ENCODE results near the gene GPC5.

- TF ChIP-seq CTCF (IDR thresholded peaks at IDR 0.05; ENCODE audit: low read length) (no peak), EZH2 (IDR thresholded peaks at IDR 0.05; ENCODE audit: borderline replicate concordance, low read length) (no peak)
These were observed 1116.2 kb downstream of the GPC5 start for GRCh38 chr13:92514420-92515125.

Data from OCI-LY1 (cell line).